ENCODE measurements around the gene PCGF6. TPM values are rescaled to one million over a fixed set of nuclear protein-coding genes. Genes with fewer than 3 reads are reported as not detected.
A peak's percentile ranks its signal among the peaks of the same experiment; 100 is the strongest.
"Not testable (repeated sequence)": the region's sequence is repeated elsewhere in the genome, so short reads cannot be mapped to it uniquely, and the experiment has no call there.

PCGF6 gene
- total RNA-seq, 6 donors from 2014 or later = 6.0 to 10.9 (median 6.7) TPM

GRCh38 chr10:103265717-103266329, 85.1 kb downstream of the PCGF6 start:
- ATAC-seq (ENCODE audit: low FRiP score in 2 of 2) (peak in 1 of 2 donors; percentile 45), DNase-seq (no peak)
- TF ChIP-seq POLR2AphosphoS5 (IDR thresholded peaks at IDR 0.05) = no peak
- no peak for TF ChIP-seq POLR2A (IDR thresholded peaks at IDR 0.05)
- TF ChIP-seq EP300 (IDR thresholded peaks at IDR 0.05) = no peak
- no peak for TF ChIP-seq CTCF (IDR thresholded peaks at IDR 0.05)

GRCh38 chr10:103262229-103262628, 88.7 kb downstream of the PCGF6 start:
- Histone ChIP-seq H3K9me3 (no peaks in the 10 kb centered on the region), H3K4me3 (no peak overlapping the region), H3K27ac (no peak overlapping the region), H3K36me3 (no peaks in the 10 kb centered on the region), H3K27me3 (no peaks in the 10 kb centered on the region), H3K4me1 (no peaks in the 10 kb centered on the region)
- 66 to 90% methylated on average over 3 of the region's 3 CpGs for WGBS, 2 donors
- no peak for ATAC-seq (ENCODE audit: low FRiP score in 2 of 2)
- DNase-seq = no peak
- TF ChIP-seq POLR2AphosphoS5 (IDR thresholded peaks at IDR 0.05) (no peak), POLR2A (IDR thresholded peaks at IDR 0.05) (no peak), CTCF (IDR thresholded peaks at IDR 0.05) (no peak), EP300 (IDR thresholded peaks at IDR 0.05) (no peak)

More at GRCh38 chr10:103265717-103266329, 85.1 kb downstream of the PCGF6 start:
- H3K9me3 ChIP-seq = no peaks in the 10 kb centered on the region
- 31 to 36% methylated on average over 11 of the region's 11 CpGs for WGBS, 2 donors
- H3K27ac ChIP-seq = no peak overlapping the region
- no peaks in the 10 kb centered on the region for H3K4me1 ChIP-seq
- no peaks in the 10 kb centered on the region for H3K36me3 ChIP-seq
- H3K27me3 ChIP-seq = no peaks in the 10 kb centered on the region
- no peak overlapping the region for H3K4me3 ChIP-seq

DNA sequence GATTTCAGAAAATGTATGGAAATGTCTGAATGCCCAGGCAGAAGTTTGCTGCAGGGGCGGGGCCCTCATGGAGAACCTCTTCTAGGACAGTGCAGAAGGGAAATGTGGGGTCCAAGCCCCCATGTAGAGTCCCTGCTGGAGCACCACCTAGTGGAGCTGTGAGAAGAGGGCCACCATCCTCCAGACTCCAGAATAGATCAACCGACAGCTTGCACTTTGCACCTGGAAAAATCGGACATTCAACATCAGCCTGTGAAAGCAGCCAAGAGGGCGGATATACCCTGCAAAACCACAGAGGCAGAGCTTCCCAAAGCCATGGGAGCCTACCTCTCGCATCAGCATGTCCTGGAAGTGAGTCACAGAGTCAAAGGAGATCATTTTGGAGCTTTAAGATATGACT, 91.0 kb downstream of the PCGF6 start:
- TF ChIP-seq CTCF (IDR thresholded peaks at IDR 0.05) (no peak), POLR2AphosphoS5 (IDR thresholded peaks at IDR 0.05) (no peak), EP300 (IDR thresholded peaks at IDR 0.05) (no peak), POLR2A (IDR thresholded peaks at IDR 0.05) (no peak)
- H3K9me3 ChIP-seq = no peaks in the 10 kb centered on the region
- DNase-seq = no peak
- no peak for ATAC-seq (ENCODE audit: low FRiP score in 2 of 2)
- no peaks in the 10 kb centered on the region for H3K4me1 ChIP-seq
- H3K27me3 ChIP-seq = no peaks in the 10 kb centered on the region
- no peaks in the 10 kb centered on the region for H3K36me3 ChIP-seq
- no peak overlapping the region for H3K27ac ChIP-seq
- 84 to 92% methylated on average over 5 of the region's 5 CpGs for WGBS, 2 donors
- no peak overlapping the region for H3K4me3 ChIP-seq

GRCh38 chr10:103258928-103259327, 92.0 kb downstream of the PCGF6 start:
- WGBS, 2 donors = 91 to 93% methylated on average over 4 of the region's 4 CpGs
- not testable (repeated sequence) for DNase-seq

GRCh38 chr10:103257812-103258211, 93.1 kb downstream of the PCGF6 start:
- no peaks in the 10 kb centered on the region for H3K36me3 ChIP-seq
- no peaks in the 10 kb centered on the region for H3K27me3 ChIP-seq
- no peak for TF ChIP-seq EP300 (IDR thresholded peaks at IDR 0.05)
- H3K4me1 ChIP-seq = no peaks in the 10 kb centered on the region
- no peak for DNase-seq
- no peak overlapping the region for H3K4me3 ChIP-seq
- no peak overlapping the region for H3K27ac ChIP-seq
- no peaks in the 10 kb centered on the region for H3K9me3 ChIP-seq
- no peak for ATAC-seq (ENCODE audit: low FRiP score in 2 of 2)

More at GRCh38 chr10:103258928-103259327, 92.0 kb downstream of the PCGF6 start:
- not testable (repeated sequence) for H3K27ac ChIP-seq; H3K4me3 ChIP-seq; H3K36me3 ChIP-seq; ATAC-seq (ENCODE audit: low FRiP score in 2 of 2); H3K27me3 ChIP-seq; H3K4me1 ChIP-seq; H3K9me3 ChIP-seq

DNA sequence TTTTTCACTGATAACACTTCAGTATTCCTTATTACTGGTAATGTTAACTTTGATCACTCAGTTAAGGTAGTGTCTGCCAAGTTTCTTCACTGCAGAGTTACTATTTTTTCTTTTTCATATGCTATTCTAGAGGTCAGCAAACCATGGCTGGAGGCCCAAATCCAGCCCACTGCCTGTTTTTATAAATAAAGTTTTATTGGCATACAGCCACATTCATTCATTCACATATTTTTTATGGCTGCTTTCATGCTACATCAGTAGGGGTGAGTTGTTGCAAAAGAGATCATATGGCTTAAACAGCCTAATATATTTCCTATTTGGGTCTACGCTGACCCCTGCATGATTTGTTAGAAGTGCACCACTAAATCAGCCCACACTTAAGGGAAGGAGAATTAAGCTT, 94.3 kb downstream of the PCGF6 start:
- ATAC-seq (ENCODE audit: low FRiP score in 2 of 2) = no peak
- Histone ChIP-seq H3K4me3 (no peak overlapping the region), H3K4me1 (no peaks in the 10 kb centered on the region), H3K9me3 (no peaks in the 10 kb centered on the region), H3K27ac (no peak overlapping the region), H3K36me3 (no peaks in the 10 kb centered on the region), H3K27me3 (no peaks in the 10 kb centered on the region)
- TF ChIP-seq POLR2AphosphoS5 (IDR thresholded peaks at IDR 0.05) = no peak
- TF ChIP-seq CTCF (IDR thresholded peaks at IDR 0.05) = no peak
- no peak for TF ChIP-seq EP300 (IDR thresholded peaks at IDR 0.05)
- no peak for TF ChIP-seq POLR2A (IDR thresholded peaks at IDR 0.05)
- DNase-seq = no peak
- WGBS, 2 donors = 97 to 100% methylated on average over 1 of the region's 1 CpG

Data from upper lobe of left lung (tissue), 6 donors.